ENCODE results near the gene C12orf76.

- no peak for TF ChIP-seq CTCF (IDR thresholded peaks at IDR 0.05)
- no peak for TF ChIP-seq POLR2A (IDR thresholded peaks at IDR 0.05)
Observed at GRCh38 chr12:110039085-110039807, 9.1 kb downstream of the C12orf76 start.
